OCI-LY1 (cell line): ENCODE data around the gene ZBTB20.

Experiments used
- H2AFZ ChIP-seq: fragments of 200-600 bp; sonication (generic), shearing (Covaris generic); 2 replicates; pipeline ENCODE4 v1.6.0; 2014; ENCODE audit warnings: antibody characterized with exemption, mild to moderate bottlenecking, low read length
- H3F3A ChIP-seq: fragments of 200-600 bp; sonication (generic), shearing (Covaris generic); 2 replicates; pipeline ENCODE4 v1.6.0; 2014; ENCODE audit warnings: mild to moderate bottlenecking, antibody characterized with exemption, low read length, moderate library complexity; ENCODE audit not compliant: insufficient read depth
- H3K27ac ChIP-seq: fragments of 200-600 bp; sonication (generic); 2 replicates; pipeline ENCODE4 v1.5.1; 2014; ENCODE audit warnings: low read length, mixed run types, mild to moderate bottlenecking, low read depth; ENCODE audit not compliant: poor library complexity, severe bottlenecking
- H3K27me3 ChIP-seq: fragments of 200-600 bp; sonication (generic); 2 replicates; pipeline ENCODE4 v1.6.0; 2014; ENCODE audit warnings: antibody characterized with exemption, mild to moderate bottlenecking, low read length, moderate library complexity; ENCODE audit not compliant: insufficient read depth
- H3K36me3 ChIP-seq: fragments of 200-600 bp; sonication (generic); 2 replicates; pipeline ENCODE4 v1.6.1; 2014; ENCODE audit warnings: mild to moderate bottlenecking, antibody characterized with exemption, low read length, moderate library complexity, mixed read lengths; ENCODE audit not compliant: insufficient read depth
- H3K4me1 ChIP-seq: fragments of 200-600 bp; sonication (generic); 2 replicates; pipeline ENCODE4 v1.5.1; 2014; ENCODE audit warnings: mild to moderate bottlenecking, low read length, moderate library complexity; ENCODE audit not compliant: insufficient read depth, severe bottlenecking
- H3K4me2 ChIP-seq: fragments of 200-600 bp; sonication (generic), shearing (Covaris generic); 2 replicates; pipeline ENCODE4 v1.6.1; 2014; ENCODE audit warnings: low read length
- H3K4me3 ChIP-seq: fragments of 200-600 bp; sonication (generic); 2 replicates; pipeline ENCODE4 v1.5.1; 2014; ENCODE audit warnings: low read length, low read depth, mild to moderate bottlenecking, mixed read lengths; ENCODE audit not compliant: poor library complexity, severe bottlenecking
- H3K79me2 ChIP-seq: fragments of 200-600 bp; shearing (Covaris generic); 2 replicates; pipeline ENCODE4 v1.6.1; 2016; ENCODE audit warnings: mixed run types, low read length, mixed read lengths; ENCODE audit not compliant: insufficient read depth
- H3K9ac ChIP-seq: fragments of 200-600 bp; sonication (generic), shearing (Covaris generic); 2 replicates; pipeline ENCODE4 v1.6.1; 2014; ENCODE audit warnings: mild to moderate bottlenecking, low read length, mixed read lengths
- H3K9me2 ChIP-seq: fragments of 200-600 bp; sonication (generic), shearing (Covaris generic); 2 replicates; pipeline ENCODE4 v1.6.1; 2014; ENCODE audit warnings: low read depth, mild to moderate bottlenecking, low read length, mixed read lengths
- H3K9me3 ChIP-seq: fragments of 200-600 bp; shearing (Covaris generic); 2 replicates; pipeline ENCODE4 v1.6.1; 2014; ENCODE audit warnings: low read length, mixed read lengths
- H4K20me1 ChIP-seq: fragments of 200-600 bp; sonication (generic), shearing (Covaris generic); 2 replicates; pipeline ENCODE4 v1.6.0; 2016; ENCODE audit warnings: mild to moderate bottlenecking, low read length; ENCODE audit not compliant: insufficient read depth
- EZH2 ChIP-seq: fragments of 200-600 bp; sonication (generic), shearing (Covaris generic); IDR thresholded peaks from 2 replicates; pipeline ENCODE4 v1.8.0; 2017; ENCODE audit warnings: borderline replicate concordance, mixed run types, mild to moderate bottlenecking, antibody characterized with exemption, low read length, moderate library complexity, mixed read lengths
- TF ChIP-seq, protein P1 (sequence below): fragments of 200-600 bp; sonication (generic), shearing (Covaris generic); IDR thresholded peaks from 2 replicates; pipeline ENCODE4 v1.5.1; 2017; ENCODE audit warnings: mild to moderate bottlenecking, antibody characterized with exemption, low read length, moderate library complexity, mixed read lengths

Gene ZBTB20

DNA sequence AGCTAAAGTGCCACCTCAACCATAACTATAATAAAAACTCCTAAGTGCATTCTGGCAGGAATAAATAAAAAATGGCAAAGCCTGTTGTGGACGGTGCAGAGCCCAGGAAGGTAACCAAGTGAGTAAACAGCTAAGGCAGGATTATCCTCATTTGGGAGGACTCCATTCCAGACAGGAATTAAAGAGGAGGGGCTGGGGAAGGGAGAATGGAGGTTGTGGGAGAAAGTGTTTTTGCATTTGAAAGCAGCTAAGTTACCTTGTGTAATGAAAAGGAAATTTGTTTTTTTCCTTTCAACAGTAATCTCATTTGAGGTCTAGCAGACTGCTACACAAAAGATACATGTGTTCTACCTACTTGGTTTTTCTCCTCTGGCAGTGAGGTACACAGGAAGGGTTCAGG is 604.7 kb downstream of the ZBTB20 start:
- Histone ChIP-seq H4K20me1 (no peaks in the 10 kb centered on the region), H3K9me3 (no peaks in the 10 kb centered on the region), H3K9ac (no peak overlapping the region), H3K4me3 (no peak overlapping the region), H3K27me3 (no peaks in the 10 kb centered on the region), H3K9me2 (no peaks in the 10 kb centered on the region), H2AFZ (no peak overlapping the region), H3K79me2 (no peaks in the 10 kb centered on the region), H3K36me3 (no peaks in the 10 kb centered on the region), H3K4me2 (no peak overlapping the region), H3K4me1 (no peaks in the 10 kb centered on the region), H3K27ac (no peak overlapping the region), H3F3A (no peaks in the 10 kb centered on the region)
- TF ChIP-seq EZH2: no peak
- TF ChIP-seq, protein P1, sequence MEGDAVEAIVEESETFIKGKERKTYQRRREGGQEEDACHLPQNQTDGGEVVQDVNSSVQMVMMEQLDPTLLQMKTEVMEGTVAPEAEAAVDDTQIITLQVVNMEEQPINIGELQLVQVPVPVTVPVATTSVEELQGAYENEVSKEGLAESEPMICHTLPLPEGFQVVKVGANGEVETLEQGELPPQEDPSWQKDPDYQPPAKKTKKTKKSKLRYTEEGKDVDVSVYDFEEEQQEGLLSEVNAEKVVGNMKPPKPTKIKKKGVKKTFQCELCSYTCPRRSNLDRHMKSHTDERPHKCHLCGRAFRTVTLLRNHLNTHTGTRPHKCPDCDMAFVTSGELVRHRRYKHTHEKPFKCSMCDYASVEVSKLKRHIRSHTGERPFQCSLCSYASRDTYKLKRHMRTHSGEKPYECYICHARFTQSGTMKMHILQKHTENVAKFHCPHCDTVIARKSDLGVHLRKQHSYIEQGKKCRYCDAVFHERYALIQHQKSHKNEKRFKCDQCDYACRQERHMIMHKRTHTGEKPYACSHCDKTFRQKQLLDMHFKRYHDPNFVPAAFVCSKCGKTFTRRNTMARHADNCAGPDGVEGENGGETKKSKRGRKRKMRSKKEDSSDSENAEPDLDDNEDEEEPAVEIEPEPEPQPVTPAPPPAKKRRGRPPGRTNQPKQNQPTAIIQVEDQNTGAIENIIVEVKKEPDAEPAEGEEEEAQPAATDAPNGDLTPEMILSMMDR: no peak

DNA sequence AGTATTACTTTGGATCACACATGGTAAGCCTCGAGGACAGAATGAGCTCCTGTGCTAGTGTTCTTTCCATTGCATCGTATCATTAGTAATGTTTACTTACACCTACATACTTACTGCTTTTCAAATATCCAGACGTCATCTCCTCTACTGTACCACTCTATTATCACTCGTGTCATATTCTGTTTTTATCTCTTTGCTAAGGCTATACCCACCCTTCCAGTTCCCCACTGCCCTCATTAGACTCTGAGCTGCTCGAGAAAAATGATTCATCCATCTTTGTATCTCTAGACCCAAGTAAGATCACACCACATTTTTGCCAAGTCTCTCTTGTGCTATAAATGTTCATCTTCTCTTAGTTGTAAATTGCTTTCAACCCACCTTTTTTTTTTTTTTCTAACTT is 607.6 kb downstream of the ZBTB20 start:
- no peaks in the 10 kb centered on the region for H3K27me3 ChIP-seq
- TF ChIP-seq EZH2: no peak
- TF ChIP-seq, protein P1: no peak
- no peaks in the 10 kb centered on the region for H3K9me2 ChIP-seq
- H3F3A ChIP-seq: no peaks in the 10 kb centered on the region
- H4K20me1 ChIP-seq: no peaks in the 10 kb centered on the region
- no peaks in the 10 kb centered on the region for H3K79me2 ChIP-seq
- H3K36me3 ChIP-seq: no peaks in the 10 kb centered on the region
- no peak overlapping the region for H3K9ac ChIP-seq
- no peaks in the 10 kb centered on the region for H3K9me3 ChIP-seq
- H3K4me2 ChIP-seq: no peak overlapping the region
- H3K27ac ChIP-seq: no peak overlapping the region
- no peaks in the 10 kb centered on the region for H3K4me1 ChIP-seq
- no peak overlapping the region for H2AFZ ChIP-seq
- no peak overlapping the region for H3K4me3 ChIP-seq

DNA sequence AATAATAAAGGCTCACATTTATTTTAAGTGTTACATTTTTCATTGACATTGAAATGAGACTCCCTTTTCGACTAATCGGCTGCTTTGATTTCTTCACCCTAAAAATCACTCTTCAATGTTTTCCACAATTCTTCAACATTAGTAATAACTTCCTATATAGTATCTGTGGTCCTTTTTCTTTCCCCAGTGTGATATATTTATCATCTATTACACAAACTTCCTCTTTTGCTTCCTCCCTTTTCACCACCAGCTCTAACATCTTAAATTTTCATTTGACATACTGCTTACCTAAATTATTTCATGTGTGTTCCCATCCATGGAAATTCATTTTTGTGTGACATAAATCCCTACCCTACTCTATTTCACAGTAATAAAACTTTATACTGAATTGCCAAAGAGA is 608.9 kb downstream of the ZBTB20 start:
- no peaks in the 10 kb centered on the region for H3K79me2 ChIP-seq
- H3F3A ChIP-seq: no peaks in the 10 kb centered on the region
- no peak overlapping the region for H3K4me3 ChIP-seq
- H2AFZ ChIP-seq: no peak overlapping the region
- H3K27ac ChIP-seq: no peak overlapping the region
- no peak for TF ChIP-seq EZH2
- TF ChIP-seq, protein P1: no peak
- no peaks in the 10 kb centered on the region for H3K36me3 ChIP-seq
- no peak overlapping the region for H3K4me2 ChIP-seq
- no peaks in the 10 kb centered on the region for H3K9me3 ChIP-seq
- no peaks in the 10 kb centered on the region for H4K20me1 ChIP-seq
- no peaks in the 10 kb centered on the region for H3K27me3 ChIP-seq
- H3K9ac ChIP-seq: no peak overlapping the region
- no peaks in the 10 kb centered on the region for H3K9me2 ChIP-seq
- H3K4me1 ChIP-seq: no peaks in the 10 kb centered on the region
